Loucy (cell line): ENCODE data around the gene SYNC.
"Not testable (repeated sequence)": the region's sequence is repeated elsewhere in the genome, so short reads cannot be mapped to it uniquely, and the experiment has no call there.

Experiments used
- H2AFZ ChIP-seq: fragments of 200-600 bp; sonication (generic); 2 replicates; pipeline ENCODE4 v1.6.0; 2016; ENCODE audit warnings: antibody characterized with exemption, mild to moderate bottlenecking, low read length, moderate library complexity
- H3F3A ChIP-seq: fragments of 200-600 bp; 2 replicates; pipeline ENCODE4 v1.6.0; 2016; ENCODE audit warnings: antibody characterized with exemption, low read depth, mild to moderate bottlenecking
- H3K27me3 ChIP-seq: fragments of 200-600 bp; sonication (generic); 2 replicates; pipeline ENCODE4 v1.6.1; 2014; ENCODE audit warnings: low read length, mild to moderate bottlenecking; ENCODE audit not compliant: insufficient read depth, poor library complexity, severe bottlenecking
- H3K36me3 ChIP-seq: fragments of 200-600 bp; sonication (generic); 2 replicates; pipeline ENCODE4 v1.6.1; 2016; ENCODE audit warnings: low read length; ENCODE audit not compliant: insufficient read depth
- H3K4me1 ChIP-seq: fragments of 200-600 bp; sonication (generic); 2 replicates; pipeline ENCODE4 v1.5.1; 2014; ENCODE audit warnings: low read length, mild to moderate bottlenecking; ENCODE audit not compliant: insufficient read depth, poor library complexity, severe bottlenecking
- H3K4me2 ChIP-seq: fragments of 200-600 bp; sonication (generic); 2 replicates; pipeline ENCODE4 v1.6.0; 2014; ENCODE audit warnings: antibody characterized with exemption, low read length, low read depth, mild to moderate bottlenecking; ENCODE audit not compliant: poor library complexity, severe bottlenecking
- H3K4me3 ChIP-seq: fragments of 200-600 bp; sonication (generic); 2 replicates; pipeline ENCODE4 v1.5.1; 2014; ENCODE audit warnings: low read length, mild to moderate bottlenecking, mixed read lengths; ENCODE audit not compliant: poor library complexity, severe bottlenecking
- H3K79me2 ChIP-seq: fragments of 200-600 bp; sonication (generic); 2 replicates; pipeline ENCODE4 v1.6.1; 2014; ENCODE audit warnings: low read length; ENCODE audit not compliant: insufficient read depth
- H3K9ac ChIP-seq: fragments of 200-600 bp; sonication (generic); 2 replicates; pipeline ENCODE4 v1.6.0; 2014; ENCODE audit warnings: mild to moderate bottlenecking, low read depth, low read length, moderate library complexity; ENCODE audit not compliant: poor library complexity, severe bottlenecking
- H3K9me2 ChIP-seq: fragments of 200-600 bp; sonication (generic); replicated peaks from 2 replicates; pipeline ENCODE4 v1.6.1; 2016; ENCODE audit warnings: low read depth, low read length, mixed read lengths
- H3K9me3 ChIP-seq: fragments of 200-600 bp; sonication (generic); 2 replicates; pipeline ENCODE4 v1.6.1; 2014; ENCODE audit warnings: mild to moderate bottlenecking, antibody characterized with exemption, low read length, low read depth; ENCODE audit not compliant: insufficient read depth
- H4K20me1 ChIP-seq: fragments of 200-600 bp; sonication (generic); 2 replicates; pipeline ENCODE4 v1.6.0; 2014; ENCODE audit warnings: antibody characterized with exemption, low read length, mild to moderate bottlenecking; ENCODE audit not compliant: insufficient read depth, poor library complexity, severe bottlenecking
- CTCF ChIP-seq: fragments of 200-600 bp; sonication (generic); conservative IDR thresholded peaks from 2 replicates; pipeline ENCODE4 v1.5.1; 2014; ENCODE audit warnings: mild to moderate bottlenecking, antibody characterized with exemption, low read length
- EZH2phosphoT487 ChIP-seq: fragments of 200-600 bp; IDR thresholded peaks from 2 replicates; pipeline ENCODE4 v1.6.1; 2018; ENCODE audit warnings: antibody characterized with exemption, mild to moderate bottlenecking, moderate library complexity, borderline replicate concordance

Gene SYNC

GRCh38 chr1:32650248-32650751 lies 52.3 kb downstream of the SYNC start, which contains the start of gene ZBTB8OS:
Gene ZBTB8OS (minus strand): TSS chr1:32650550. CDS start chr1:32650529, 21 bp downstream.
- H3K4me2 ChIP-seq: peak within 1 kb of the TSS; percentile 92
- H3K79me2 ChIP-seq: peaks cover 79% of the 10 kb centered on the region
- peak within 1 kb of the TSS; percentile 90 for H2AFZ ChIP-seq
- peaks cover 5% of the 10 kb centered on the region; the same call in 1 of the 2 replicates for H3K36me3 ChIP-seq
- H3K4me1 ChIP-seq: peaks cover 41% of the 10 kb centered on the region
- peak within 1 kb of the TSS; percentile 99 for H3K9ac ChIP-seq
- H4K20me1 ChIP-seq: peaks cover 48% of the 10 kb centered on the region
- no peaks in the 10 kb centered on the region for H3K9me2 ChIP-seq
- H3F3A ChIP-seq: no peaks in the 10 kb centered on the region; the same call in 1 of the 2 replicates
- no peaks in the 10 kb centered on the region for H3K27me3 ChIP-seq
- H3K9me3 ChIP-seq: no peaks in the 10 kb centered on the region
- peak within 1 kb of the TSS; percentile 98 for H3K4me3 ChIP-seq
- TF ChIP-seq EZH2phosphoT487 (no peak), CTCF (no peak)

- Histone ChIP-seq H3K4me2 (peak overlapping the region; percentile 58), H3K79me2 (peaks cover 61% of the 10 kb centered on the region), H3K9ac (no peak overlapping the region)
Measured at GRCh38 chr1:32647308-32648134, 55.0 kb downstream of the SYNC start.

GRCh38 chr1:32644426-32644825 lies 58.1 kb downstream of the SYNC start:
- H3K79me2 ChIP-seq: peaks cover 39% of the 10 kb centered on the region
- TF ChIP-seq EZH2phosphoT487 (no peak), CTCF (no peak)

More at GRCh38 chr1:32647308-32648134, 55.0 kb downstream of the SYNC start:
- Histone ChIP-seq H3K4me1 (peaks cover 23% of the 10 kb centered on the region), H3F3A (no peaks in the 10 kb centered on the region), H4K20me1 (peaks cover 24% of the 10 kb centered on the region), H3K9me2 (no peaks in the 10 kb centered on the region), H3K9me3 (no peaks in the 10 kb centered on the region), H3K27me3 (no peaks in the 10 kb centered on the region), H2AFZ (no peak overlapping the region), H3K4me3 (peak overlapping the region; percentile 53), H3K36me3 (no peaks in the 10 kb centered on the region)
- TF ChIP-seq EZH2phosphoT487: no peak
- no peak for TF ChIP-seq CTCF

GRCh38 chr1:32642292-32642827 lies 60.2 kb downstream of the SYNC start:
- H3K36me3 ChIP-seq, H3K9me3 ChIP-seq, H3K4me2 ChIP-seq, H3K9me2 ChIP-seq, H3K27me3 ChIP-seq, H3K4me3 ChIP-seq, H2AFZ ChIP-seq, H3K9ac ChIP-seq, H4K20me1 ChIP-seq, H3K4me1 ChIP-seq, H3F3A ChIP-seq: not testable (repeated sequence)
- H3K79me2 ChIP-seq: peaks cover 24% of the 10 kb centered on the region

More at GRCh38 chr1:32644426-32644825, 58.1 kb downstream of the SYNC start:
- no peaks in the 10 kb centered on the region for H3K9me3 ChIP-seq
- H3K27me3 ChIP-seq: no peaks in the 10 kb centered on the region
- H3K4me3 ChIP-seq: no peak overlapping the region
- H4K20me1 ChIP-seq: peaks cover 16% of the 10 kb centered on the region
- H2AFZ ChIP-seq: no peak overlapping the region
- peaks cover 15% of the 10 kb centered on the region for H3K4me1 ChIP-seq
- H3K4me2 ChIP-seq: no peak overlapping the region
- H3K9me2 ChIP-seq: no peaks in the 10 kb centered on the region
- no peaks in the 10 kb centered on the region for H3K36me3 ChIP-seq
- no peak overlapping the region for H3K9ac ChIP-seq
- no peaks in the 10 kb centered on the region for H3F3A ChIP-seq
